HL-60 (cell line): Measurements from ENCODE around the gene SYT9.

Source experiments
- POLR2AphosphoS5 ChIP-seq: IDR thresholded peaks from 2 replicates; pipeline ENCODE4 v1.6.1; 2012; ENCODE audit warnings: low read depth
- SPI1 ChIP-seq: IDR thresholded peaks from 2 replicates; pipeline ENCODE4 v1.6.1; 2012; ENCODE audit warnings: low read depth, mild to moderate bottlenecking, borderline replicate concordance
- TF ChIP-seq, protein P1 (sequence below): IDR thresholded peaks from one replicate; pipeline ENCODE4 v1.5.1; 2011; ENCODE audit warnings: low read length, control low read depth, inconsistent platforms; ENCODE audit not compliant: insufficient read depth
- TF ChIP-seq, protein P2 (sequence below): IDR thresholded peaks from 2 replicates; pipeline ENCODE4 v1.6.1; 2012; ENCODE audit warnings: low read depth; ENCODE audit not compliant: insufficient replicate concordance

- TF ChIP-seq, protein P1, sequence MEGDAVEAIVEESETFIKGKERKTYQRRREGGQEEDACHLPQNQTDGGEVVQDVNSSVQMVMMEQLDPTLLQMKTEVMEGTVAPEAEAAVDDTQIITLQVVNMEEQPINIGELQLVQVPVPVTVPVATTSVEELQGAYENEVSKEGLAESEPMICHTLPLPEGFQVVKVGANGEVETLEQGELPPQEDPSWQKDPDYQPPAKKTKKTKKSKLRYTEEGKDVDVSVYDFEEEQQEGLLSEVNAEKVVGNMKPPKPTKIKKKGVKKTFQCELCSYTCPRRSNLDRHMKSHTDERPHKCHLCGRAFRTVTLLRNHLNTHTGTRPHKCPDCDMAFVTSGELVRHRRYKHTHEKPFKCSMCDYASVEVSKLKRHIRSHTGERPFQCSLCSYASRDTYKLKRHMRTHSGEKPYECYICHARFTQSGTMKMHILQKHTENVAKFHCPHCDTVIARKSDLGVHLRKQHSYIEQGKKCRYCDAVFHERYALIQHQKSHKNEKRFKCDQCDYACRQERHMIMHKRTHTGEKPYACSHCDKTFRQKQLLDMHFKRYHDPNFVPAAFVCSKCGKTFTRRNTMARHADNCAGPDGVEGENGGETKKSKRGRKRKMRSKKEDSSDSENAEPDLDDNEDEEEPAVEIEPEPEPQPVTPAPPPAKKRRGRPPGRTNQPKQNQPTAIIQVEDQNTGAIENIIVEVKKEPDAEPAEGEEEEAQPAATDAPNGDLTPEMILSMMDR = no peak
- TF ChIP-seq, protein P2, sequence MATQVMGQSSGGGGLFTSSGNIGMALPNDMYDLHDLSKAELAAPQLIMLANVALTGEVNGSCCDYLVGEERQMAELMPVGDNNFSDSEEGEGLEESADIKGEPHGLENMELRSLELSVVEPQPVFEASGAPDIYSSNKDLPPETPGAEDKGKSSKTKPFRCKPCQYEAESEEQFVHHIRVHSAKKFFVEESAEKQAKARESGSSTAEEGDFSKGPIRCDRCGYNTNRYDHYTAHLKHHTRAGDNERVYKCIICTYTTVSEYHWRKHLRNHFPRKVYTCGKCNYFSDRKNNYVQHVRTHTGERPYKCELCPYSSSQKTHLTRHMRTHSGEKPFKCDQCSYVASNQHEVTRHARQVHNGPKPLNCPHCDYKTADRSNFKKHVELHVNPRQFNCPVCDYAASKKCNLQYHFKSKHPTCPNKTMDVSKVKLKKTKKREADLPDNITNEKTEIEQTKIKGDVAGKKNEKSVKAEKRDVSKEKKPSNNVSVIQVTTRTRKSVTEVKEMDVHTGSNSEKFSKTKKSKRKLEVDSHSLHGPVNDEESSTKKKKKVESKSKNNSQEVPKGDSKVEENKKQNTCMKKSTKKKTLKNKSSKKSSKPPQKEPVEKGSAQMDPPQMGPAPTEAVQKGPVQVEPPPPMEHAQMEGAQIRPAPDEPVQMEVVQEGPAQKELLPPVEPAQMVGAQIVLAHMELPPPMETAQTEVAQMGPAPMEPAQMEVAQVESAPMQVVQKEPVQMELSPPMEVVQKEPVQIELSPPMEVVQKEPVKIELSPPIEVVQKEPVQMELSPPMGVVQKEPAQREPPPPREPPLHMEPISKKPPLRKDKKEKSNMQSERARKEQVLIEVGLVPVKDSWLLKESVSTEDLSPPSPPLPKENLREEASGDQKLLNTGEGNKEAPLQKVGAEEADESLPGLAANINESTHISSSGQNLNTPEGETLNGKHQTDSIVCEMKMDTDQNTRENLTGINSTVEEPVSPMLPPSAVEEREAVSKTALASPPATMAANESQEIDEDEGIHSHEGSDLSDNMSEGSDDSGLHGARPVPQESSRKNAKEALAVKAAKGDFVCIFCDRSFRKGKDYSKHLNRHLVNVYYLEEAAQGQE = no peak
- no peak for TF ChIP-seq POLR2AphosphoS5
- TF ChIP-seq SPI1 = no peak
These were observed 193.9 kb downstream of the SYT9 start for GRCh38 chr11:7445564-7445963.
